ENCODE measurements around the gene CCDC88B.

DNA sequence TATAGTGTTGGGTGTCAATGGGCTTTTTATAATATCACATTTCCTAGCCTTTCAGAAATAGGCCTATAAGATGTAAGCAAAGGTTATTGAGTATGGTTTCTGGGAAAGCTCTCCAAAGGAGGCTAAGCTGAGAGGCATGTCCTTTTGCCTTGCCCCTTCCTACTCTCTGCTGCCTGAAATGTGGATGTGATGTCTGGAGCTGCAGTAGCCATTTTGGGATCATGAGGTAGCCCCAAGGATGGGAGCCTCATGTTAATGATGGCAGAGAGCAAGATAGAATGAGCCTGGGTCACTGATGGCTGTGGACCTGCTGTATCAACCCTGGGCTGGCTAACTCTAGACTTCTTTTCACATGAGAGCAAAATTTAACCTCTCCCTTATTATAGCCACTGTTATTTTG, 47.9 kb downstream of the CCDC88B start:
- TF ChIP-seq, protein P1, sequence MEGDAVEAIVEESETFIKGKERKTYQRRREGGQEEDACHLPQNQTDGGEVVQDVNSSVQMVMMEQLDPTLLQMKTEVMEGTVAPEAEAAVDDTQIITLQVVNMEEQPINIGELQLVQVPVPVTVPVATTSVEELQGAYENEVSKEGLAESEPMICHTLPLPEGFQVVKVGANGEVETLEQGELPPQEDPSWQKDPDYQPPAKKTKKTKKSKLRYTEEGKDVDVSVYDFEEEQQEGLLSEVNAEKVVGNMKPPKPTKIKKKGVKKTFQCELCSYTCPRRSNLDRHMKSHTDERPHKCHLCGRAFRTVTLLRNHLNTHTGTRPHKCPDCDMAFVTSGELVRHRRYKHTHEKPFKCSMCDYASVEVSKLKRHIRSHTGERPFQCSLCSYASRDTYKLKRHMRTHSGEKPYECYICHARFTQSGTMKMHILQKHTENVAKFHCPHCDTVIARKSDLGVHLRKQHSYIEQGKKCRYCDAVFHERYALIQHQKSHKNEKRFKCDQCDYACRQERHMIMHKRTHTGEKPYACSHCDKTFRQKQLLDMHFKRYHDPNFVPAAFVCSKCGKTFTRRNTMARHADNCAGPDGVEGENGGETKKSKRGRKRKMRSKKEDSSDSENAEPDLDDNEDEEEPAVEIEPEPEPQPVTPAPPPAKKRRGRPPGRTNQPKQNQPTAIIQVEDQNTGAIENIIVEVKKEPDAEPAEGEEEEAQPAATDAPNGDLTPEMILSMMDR (conservative IDR thresholded peaks at IDR 0.05; ENCODE audit: low read length): no peak
- TF ChIP-seq EZH2phosphoT487 (IDR thresholded peaks at IDR 0.05; ENCODE audit: borderline replicate concordance): no peak
